Measurements from ENCODE around the gene NR6A1. TPM values are rescaled to one million over a fixed set of nuclear protein-coding genes. Genes with fewer than 3 reads are reported as not detected.

The NR6A1 gene
- total RNA-seq, 2 experiments from 2014 or later: not detected

DNA sequence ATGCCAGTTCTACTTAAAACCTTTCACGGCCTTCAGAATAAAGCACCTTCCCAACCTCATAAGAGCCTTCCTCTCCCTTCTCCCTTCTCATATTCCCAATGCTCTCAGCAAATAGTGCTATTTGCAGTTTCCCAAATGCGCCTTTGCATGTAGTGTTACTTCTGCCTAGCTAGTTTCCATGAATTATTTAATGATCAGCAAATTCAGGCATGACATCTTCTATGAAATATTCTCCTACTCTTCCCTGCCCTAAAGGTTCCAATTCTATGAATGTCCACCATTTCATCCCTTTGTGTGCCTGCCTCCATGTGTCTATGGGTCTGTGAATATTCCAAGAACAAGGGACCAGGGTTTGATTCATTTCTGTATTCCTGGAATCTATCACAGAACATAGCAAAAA is 165.1 kb downstream of the NR6A1 start:
- no peaks in the 10 kb centered on the region for H3K9me3 ChIP-seq (ENCODE audit: control insufficient read depth in 1 of 2, insufficient read depth in 1 of 2, low read length in 2 of 2)
- POLR2A ChIA-PET: no interaction called here
- intact Hi-C loops (cut with DNase I, micrococcal nuclease): no loop called here
- H3K4me3 Mint-ChIP-seq: no peak overlapping the region
- H3K4me3 ChIP-seq (ENCODE audit: low read length): no peak overlapping the region
- no peak overlapping the region for H3K27ac Mint-ChIP-seq
- no peaks in the 10 kb centered on the region for H3K27me3 ChIP-seq (ENCODE audit: control insufficient read depth in 1 of 2, insufficient read depth in 2 of 2, low read length in 2 of 2)
- ATAC-seq (ENCODE audit: poor library complexity): no peak
- no peaks in the 10 kb centered on the region for H3K36me3 Mint-ChIP-seq (ENCODE audit: low read depth)
- CTCF ChIA-PET: interaction anchor here (1.4 kb wide), 1 partner anchor 11 kb away, joined by 4 read pairs; no protein-coding TSS in a partner anchor
- H3K27me3 Mint-ChIP-seq: no peaks in the 10 kb centered on the region
- DNase-seq: no peak
- H3K4me1 Mint-ChIP-seq (ENCODE audit: low read depth): no peaks in the 10 kb centered on the region
- H3K4me1 ChIP-seq (ENCODE audit: insufficient read depth, low read length): no peaks in the 10 kb centered on the region
- TF ChIP-seq, protein P1, sequence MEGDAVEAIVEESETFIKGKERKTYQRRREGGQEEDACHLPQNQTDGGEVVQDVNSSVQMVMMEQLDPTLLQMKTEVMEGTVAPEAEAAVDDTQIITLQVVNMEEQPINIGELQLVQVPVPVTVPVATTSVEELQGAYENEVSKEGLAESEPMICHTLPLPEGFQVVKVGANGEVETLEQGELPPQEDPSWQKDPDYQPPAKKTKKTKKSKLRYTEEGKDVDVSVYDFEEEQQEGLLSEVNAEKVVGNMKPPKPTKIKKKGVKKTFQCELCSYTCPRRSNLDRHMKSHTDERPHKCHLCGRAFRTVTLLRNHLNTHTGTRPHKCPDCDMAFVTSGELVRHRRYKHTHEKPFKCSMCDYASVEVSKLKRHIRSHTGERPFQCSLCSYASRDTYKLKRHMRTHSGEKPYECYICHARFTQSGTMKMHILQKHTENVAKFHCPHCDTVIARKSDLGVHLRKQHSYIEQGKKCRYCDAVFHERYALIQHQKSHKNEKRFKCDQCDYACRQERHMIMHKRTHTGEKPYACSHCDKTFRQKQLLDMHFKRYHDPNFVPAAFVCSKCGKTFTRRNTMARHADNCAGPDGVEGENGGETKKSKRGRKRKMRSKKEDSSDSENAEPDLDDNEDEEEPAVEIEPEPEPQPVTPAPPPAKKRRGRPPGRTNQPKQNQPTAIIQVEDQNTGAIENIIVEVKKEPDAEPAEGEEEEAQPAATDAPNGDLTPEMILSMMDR (IDR thresholded peaks at IDR 0.05): no peak
- H3K9me3 Mint-ChIP-seq: no peaks in the 10 kb centered on the region
- H3K36me3 ChIP-seq (ENCODE audit: insufficient read depth, low read length): no peaks in the 10 kb centered on the region
- H3K27ac ChIP-seq (ENCODE audit: low read depth in 1 of 2, low read length in 2 of 2): no peak overlapping the region

DNA sequence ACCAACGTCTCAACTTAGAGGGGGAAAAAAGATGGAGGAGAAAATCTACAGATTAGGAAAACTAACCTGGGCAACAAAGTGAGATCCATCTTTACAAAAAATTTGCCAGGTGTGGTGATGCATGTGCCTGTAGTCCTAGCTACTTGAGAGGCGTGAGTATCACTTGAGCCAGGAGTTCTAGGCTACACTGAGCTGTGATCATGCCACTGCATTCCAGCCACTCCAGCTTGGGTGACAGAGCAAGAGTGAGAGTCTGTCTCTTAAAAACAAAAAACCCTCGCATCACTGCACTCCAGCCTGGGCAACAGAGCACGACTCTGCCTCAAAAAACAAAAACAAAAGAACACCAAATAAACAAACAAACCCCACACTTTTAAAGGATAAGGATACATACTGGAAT is 165.9 kb downstream of the NR6A1 start:
- CTCF ChIA-PET: no interaction called here
- POLR2A ChIA-PET: no interaction called here

DNA sequence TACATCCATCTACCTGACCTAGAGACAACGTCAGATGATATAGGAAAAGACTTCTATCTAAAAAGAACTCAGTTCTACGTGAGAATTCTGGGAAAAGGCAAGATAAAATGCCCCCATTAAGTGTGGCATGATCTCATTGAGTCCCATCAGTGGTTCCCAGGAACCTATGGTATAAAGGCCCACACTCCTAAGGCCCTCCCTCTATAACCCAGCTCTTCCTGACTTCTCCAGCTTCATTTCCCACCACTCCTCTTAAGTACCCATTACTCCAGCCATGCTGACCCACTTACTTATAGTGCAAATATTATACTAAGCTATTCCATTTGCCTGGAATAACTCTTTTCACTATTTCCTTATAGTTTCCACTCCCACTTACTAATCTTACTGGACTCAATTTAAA is 168.5 kb downstream of the NR6A1 start:
- ATAC-seq (ENCODE audit: poor library complexity) (no peak), DNase-seq (no peak)
- H3K4me1 ChIP-seq (ENCODE audit: insufficient read depth, low read length): no peaks in the 10 kb centered on the region
- Mint-ChIP-seq H3K27me3 (peaks cover 3% of the 10 kb centered on the region), H3K4me1 (ENCODE audit: low read depth) (no peaks in the 10 kb centered on the region), H3K27ac (no peak overlapping the region), H3K36me3 (ENCODE audit: low read depth) (no peaks in the 10 kb centered on the region), H3K4me3 (no peak overlapping the region), H3K9me3 (no peaks in the 10 kb centered on the region)
- H3K4me3 ChIP-seq (ENCODE audit: low read length): no peak overlapping the region
- H3K36me3 ChIP-seq (ENCODE audit: insufficient read depth, low read length): no peaks in the 10 kb centered on the region
- TF ChIP-seq, protein P1 (IDR thresholded peaks at IDR 0.05): no peak
- no peak overlapping the region for H3K27ac ChIP-seq (ENCODE audit: low read depth in 1 of 2, low read length in 2 of 2)
- H3K9me3 ChIP-seq (ENCODE audit: control insufficient read depth in 1 of 2, insufficient read depth in 1 of 2, low read length in 2 of 2): no peaks in the 10 kb centered on the region
- peaks cover 0 to 1% of the 10 kb centered on the region in 2 experiments for H3K27me3 ChIP-seq (ENCODE audit: control insufficient read depth in 1 of 2, insufficient read depth in 2 of 2, low read length in 2 of 2)
- ChIA-PET POLR2A (no interaction called here), CTCF (no interaction called here)
- intact Hi-C loops (cut with DNase I, micrococcal nuclease): no loop called here

More for the DNA sequence above, 165.9 kb downstream of the NR6A1 start:
- no peaks in the 10 kb centered on the region for H3K9me3 Mint-ChIP-seq
- no peaks in the 10 kb centered on the region for H3K4me1 Mint-ChIP-seq (ENCODE audit: low read depth)
- no peak overlapping the region for H3K4me3 ChIP-seq (ENCODE audit: low read length)
- H3K36me3 ChIP-seq (ENCODE audit: insufficient read depth, low read length): no peaks in the 10 kb centered on the region
- ATAC-seq (ENCODE audit: poor library complexity) (no peak), DNase-seq (no peak)
- H3K9me3 ChIP-seq (ENCODE audit: control insufficient read depth in 1 of 2, insufficient read depth in 1 of 2, low read length in 2 of 2): no peaks in the 10 kb centered on the region
- no peak overlapping the region for H3K27ac ChIP-seq (ENCODE audit: low read depth in 1 of 2, low read length in 2 of 2)
- H3K4me1 ChIP-seq (ENCODE audit: insufficient read depth, low read length): no peaks in the 10 kb centered on the region
- H3K36me3 Mint-ChIP-seq (ENCODE audit: low read depth): no peaks in the 10 kb centered on the region
- TF ChIP-seq, protein P1 (IDR thresholded peaks at IDR 0.05): no peak
- H3K27ac Mint-ChIP-seq: no peak overlapping the region
- intact Hi-C loops (cut with DNase I, micrococcal nuclease): no loop called here
- H3K27me3 ChIP-seq (ENCODE audit: control insufficient read depth in 1 of 2, insufficient read depth in 2 of 2, low read length in 2 of 2): no peaks in the 10 kb centered on the region
- H3K4me3 Mint-ChIP-seq: no peak overlapping the region
- H3K27me3 Mint-ChIP-seq: peaks cover 3% of the 10 kb centered on the region
